ENCODE data around the gene ZNF521.
"Not testable (repeated sequence)": the region's sequence is repeated elsewhere in the genome, so short reads cannot be mapped to it uniquely, and the experiment has no call there.

ZNF521 gene

DNA sequence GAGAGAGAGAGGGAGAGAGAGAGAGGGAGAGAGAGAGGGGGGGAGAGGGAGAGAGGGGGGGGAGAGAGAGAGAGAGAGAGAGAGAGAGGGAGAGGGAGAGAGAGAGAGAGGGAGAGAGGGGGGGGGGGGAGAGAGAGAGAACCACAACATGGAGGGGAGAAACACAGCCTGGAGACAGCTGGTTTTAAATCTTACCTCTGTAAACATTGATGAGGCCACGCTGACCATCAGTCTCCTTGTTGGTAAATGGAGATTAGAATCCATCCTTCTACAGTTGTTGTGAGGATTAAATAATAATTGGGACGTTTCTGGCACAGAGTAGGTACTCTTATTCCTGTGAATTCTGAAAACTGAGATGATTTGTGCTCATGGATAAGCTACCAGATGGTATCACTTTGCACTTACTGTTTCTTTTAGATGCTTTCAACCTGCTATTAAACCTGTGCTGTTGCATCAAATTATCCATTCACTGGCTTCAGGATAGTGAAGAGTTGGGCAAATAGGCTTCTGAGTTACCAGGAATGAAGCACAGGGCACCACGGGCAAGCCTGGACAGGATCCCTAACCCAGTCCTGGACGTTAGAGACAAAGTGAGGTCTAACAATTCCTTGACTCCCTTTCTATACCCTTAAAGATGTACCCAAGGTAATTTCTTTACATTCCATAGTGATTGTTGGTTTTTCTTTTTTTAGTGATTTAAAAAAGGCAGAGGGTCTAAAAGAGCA lies 318.1 kb downstream of the ZNF521 start:
- ATAC-seq: no peak
- TF ChIP-seq CSDC2 (CRISPR knock-in tag; IDR thresholded peaks at IDR 0.05): no peak
- no peak for TF ChIP-seq ZC3H10 (CRISPR knock-in tag; IDR thresholded peaks at IDR 0.05)
- TF ChIP-seq TCF4 (CRISPR knock-in tag; IDR thresholded peaks at IDR 0.05; ENCODE audit: borderline replicate concordance): no peak
- no peak for TF ChIP-seq GLIS3 (CRISPR knock-in tag; IDR thresholded peaks at IDR 0.05)
- no peak for TF ChIP-seq ESRRG (CRISPR knock-in tag; IDR thresholded peaks at IDR 0.05)
- no peak for TF ChIP-seq ZFP30 (CRISPR knock-in tag; IDR thresholded peaks at IDR 0.05)
- no peak for TF ChIP-seq SNAI2 (CRISPR knock-in tag; IDR thresholded peaks at IDR 0.05)
- TF ChIP-seq PATZ1 (CRISPR knock-in tag; IDR thresholded peaks at IDR 0.05; ENCODE audit: borderline replicate concordance): no peak
- TF ChIP-seq ZNF70 (CRISPR knock-in tag; IDR thresholded peaks at IDR 0.05): no peak
- no peak for TF ChIP-seq CSRNP3 (CRISPR knock-in tag; IDR thresholded peaks at IDR 0.05)
- TF ChIP-seq TOX (CRISPR knock-in tag; IDR thresholded peaks at IDR 0.05; ENCODE audit: borderline replicate concordance): no peak
- no peak for TF ChIP-seq ARNTL (CRISPR knock-in tag; IDR thresholded peaks at IDR 0.05; ENCODE audit: borderline replicate concordance, low read depth)
- no peak for TF ChIP-seq PPARA (CRISPR knock-in tag; IDR thresholded peaks at IDR 0.05; ENCODE audit: borderline replicate concordance)
- TF ChIP-seq ZNF565 (CRISPR knock-in tag; conservative IDR thresholded peaks at IDR 0.05; ENCODE audit: low read depth): no peak
- no peak for TF ChIP-seq RARB (CRISPR knock-in tag; IDR thresholded peaks at IDR 0.05)
- no peak for TF ChIP-seq ISL1 (CRISPR knock-in tag; IDR thresholded peaks at IDR 0.05)
- TF ChIP-seq TSHZ2 (CRISPR knock-in tag; IDR thresholded peaks at IDR 0.05): no peak
- TF ChIP-seq, protein P1, sequence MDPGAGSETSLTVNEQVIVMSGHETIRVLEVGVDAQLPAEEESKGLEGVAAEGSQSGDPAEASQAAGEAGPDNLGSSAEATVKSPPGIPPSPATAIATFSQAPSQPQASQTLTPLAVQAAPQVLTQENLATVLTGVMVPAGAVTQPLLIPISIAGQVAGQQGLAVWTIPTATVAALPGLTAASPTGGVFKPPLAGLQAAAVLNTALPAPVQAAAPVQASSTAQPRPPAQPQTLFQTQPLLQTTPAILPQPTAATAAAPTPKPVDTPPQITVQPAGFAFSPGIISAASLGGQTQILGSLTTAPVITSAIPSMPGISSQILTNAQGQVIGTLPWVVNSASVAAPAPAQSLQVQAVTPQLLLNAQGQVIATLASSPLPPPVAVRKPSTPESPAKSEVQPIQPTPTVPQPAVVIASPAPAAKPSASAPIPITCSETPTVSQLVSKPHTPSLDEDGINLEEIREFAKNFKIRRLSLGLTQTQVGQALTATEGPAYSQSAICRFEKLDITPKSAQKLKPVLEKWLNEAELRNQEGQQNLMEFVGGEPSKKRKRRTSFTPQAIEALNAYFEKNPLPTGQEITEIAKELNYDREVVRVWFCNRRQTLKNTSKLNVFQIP (CRISPR knock-in tag; IDR thresholded peaks at IDR 0.05; ENCODE audit: borderline replicate concordance, low read depth): no peak
- no peak for TF ChIP-seq OSR1 (CRISPR knock-in tag; IDR thresholded peaks at IDR 0.05)

GRCh38 chr18:25033175-25033574 lies 318.8 kb downstream of the ZNF521 start:
- not testable (repeated sequence) for ATAC-seq

- no peak for ATAC-seq
- no peak for TF ChIP-seq TSHZ2 (CRISPR knock-in tag; IDR thresholded peaks at IDR 0.05)
- TF ChIP-seq PATZ1 (CRISPR knock-in tag; IDR thresholded peaks at IDR 0.05; ENCODE audit: borderline replicate concordance): no peak
- TF ChIP-seq ZNF565 (CRISPR knock-in tag; conservative IDR thresholded peaks at IDR 0.05; ENCODE audit: low read depth): no peak
- TF ChIP-seq RARB (CRISPR knock-in tag; IDR thresholded peaks at IDR 0.05): no peak
- 0 out of 2 replicates have a peak, but pooled peaks have one; percentile 25 for TF ChIP-seq ZNF8 (CRISPR knock-in tag; IDR thresholded peaks at IDR 0.05)
- TF ChIP-seq SNAI2 (CRISPR knock-in tag; IDR thresholded peaks at IDR 0.05): no peak
- no peak for TF ChIP-seq ESRRG (CRISPR knock-in tag; IDR thresholded peaks at IDR 0.05)
- no peak for TF ChIP-seq PPARA (CRISPR knock-in tag; IDR thresholded peaks at IDR 0.05; ENCODE audit: borderline replicate concordance)
- TF ChIP-seq, protein P1 (CRISPR knock-in tag; IDR thresholded peaks at IDR 0.05; ENCODE audit: borderline replicate concordance, low read depth): no peak
Measured at GRCh38 chr18:25029802-25030201, 322.2 kb downstream of the ZNF521 start.

All from SK-N-SH treated with all-trans-retinoic acid at 6 μM for 48 hours (cell line).